HepG2 (cell line): ENCODE results near the gene C10orf67. TPM values are rescaled to one million over a fixed set of nuclear protein-coding genes. Genes with fewer than 3 reads are reported as not detected.

Experiments
- ATAC-seq: fragments of 200-7000 bp; cut with Tn5 transposase; 3 replicates; pipeline ENCODE4 v1.9.1; 2020; ENCODE audit warnings: mild to moderate bottlenecking, moderate library complexity
- BruUV-seq: library from RNA; stranded (reverse); fragments of 400-500 nt; replicated peaks from 2 replicates; lab custom pipeline; 2021; lab: Mats Ljungman, UMichigan
- CTCF ChIA-PET: fragments of 300-600 bp; formaldehyde crosslinking; extraction: SDS; loops from one replicate; lab custom pipeline; 2021; ENCODE audit warnings: low total read pairs, inconsistent platforms, low intra/inter-chr PET ratio; lab: Yijun Ruan, JAX
- POLR2A ChIA-PET: fragments of 350-600 bp; sonication (Branson Sonifier 250); formaldehyde crosslinking; loops from one replicate; lab custom pipeline; 2020; ENCODE audit warnings: antibody characterized with exemption, inconsistent platforms; lab: Yijun Ruan, JAX
- DNase-seq: peaks from one replicate; pipeline ENCODE4 v3.0.0-alpha.2; 2015; ENCODE audit warnings: low spot score
- FAIRE-seq: peaks from 3 replicates; lab custom pipeline; 2011; peaks lifted over from hg19 to GRCh38; lab: Jason Lieb, UNC
- H2AFZ ChIP-seq: one replicate; pipeline ENCODE4 v1.6.1; 2011; ENCODE audit warnings: low read length, inconsistent platforms
- H3K27ac ChIP-seq: fragments of 300-600 bp; 3 replicates; pipeline ENCODE4 v1.8.0; 2011; ENCODE audit warnings: mixed run types, mild to moderate bottlenecking, mixed read lengths, low read length, inconsistent platforms; ENCODE audit not compliant: insufficient read depth; ENCODE audit errors: extremely low read length
- H3K27me3 ChIP-seq, 2 experiments: fragments of 200-600 bp in 1 of 2; 2 replicates in 1 of 2; 3 replicates in 1 of 2; pipeline versions ENCODE4 v1.6.0 to v1.8.0; 2011; ENCODE audit warnings: low read length in 2 of 2, mild to moderate bottlenecking in 2 of 2, moderate library complexity in 2 of 2, inconsistent platforms in 1 of 2; ENCODE audit not compliant: insufficient read depth in 2 of 2, control insufficient read depth in 1 of 2
- H3K36me3 ChIP-seq, 2 experiments: fragments of 200-600 bp in 1 of 2; replicated peaks in 1 of 2; 2 replicates in 1 of 2; 3 replicates in 1 of 2; pipeline versions ENCODE4 v1.5.1 to v1.8.0; 2011; ENCODE audit warnings: low read length in 2 of 2, inconsistent platforms in 1 of 2; ENCODE audit not compliant: insufficient read depth in 2 of 2, control insufficient read depth in 1 of 2
- H3K4me1 ChIP-seq: 2 replicates; pipeline ENCODE4 v1.5.1; 2012; ENCODE audit warnings: low read length, inconsistent platforms; ENCODE audit not compliant: insufficient read depth
- H3K4me2 ChIP-seq: 2 replicates; pipeline ENCODE4 v1.6.0; 2011; ENCODE audit warnings: low read depth, low read length, inconsistent platforms
- H3K4me3 ChIP-seq, 3 experiments: fragments of 200-600 bp in 1 of 3; sonication (generic), shearing (Covaris generic) in 1 of 3; replicated peaks in 1 of 3; 2 replicates each; pipeline ENCODE4 v1.5.1; 2011 to 2016; ENCODE audit warnings: low read length in 3 of 3, inconsistent platforms in 2 of 3, low read depth in 2 of 3, mild to moderate bottlenecking in 2 of 3, control low read depth in 1 of 3, mixed read lengths in 1 of 3; ENCODE audit not compliant: insufficient read depth in 1 of 3
- H3K79me2 ChIP-seq: one replicate; pipeline ENCODE4 v1.6.1; 2011; ENCODE audit warnings: low read length, inconsistent platforms; ENCODE audit not compliant: insufficient read depth
- H3K9ac ChIP-seq: 2 replicates; pipeline ENCODE4 v1.6.0; 2011; ENCODE audit warnings: mild to moderate bottlenecking, low read depth, low read length, inconsistent platforms; ENCODE audit not compliant: insufficient read depth
- H3K9me3 ChIP-seq: 2 replicates; pipeline ENCODE4 v1.5.1; 2012; ENCODE audit warnings: mild to moderate bottlenecking, low read length
- H4K20me1 ChIP-seq: 2 replicates; pipeline ENCODE4 v1.6.0; 2011; ENCODE audit warnings: inconsistent platforms, mild to moderate bottlenecking, low read length, moderate library complexity; ENCODE audit not compliant: insufficient read depth
- ARHGAP35 ChIP-seq: sonication (generic); formaldehyde crosslinking; IDR thresholded peaks from 2 replicates; pipeline ENCODE4 v1.9.0; 2022; ENCODE audit warnings: mild to moderate bottlenecking, inconsistent platforms, moderate library complexity, missing genetic modification reagents, borderline replicate concordance
- ARID4A ChIP-seq: sonication (generic); formaldehyde crosslinking; IDR thresholded peaks from 2 replicates; pipeline ENCODE4 v1.5.0; 2020; ENCODE audit warnings: mild to moderate bottlenecking, missing genetic modification reagents, borderline replicate concordance
- BATF2 ChIP-seq: sonication (generic); formaldehyde crosslinking; IDR thresholded peaks from 2 replicates; pipeline ENCODE4 v1.8.0; 2022; ENCODE audit warnings: mild to moderate bottlenecking, missing genetic modification reagents, moderate library complexity
- KMT2B ChIP-seq: IDR thresholded peaks from 2 replicates; pipeline ENCODE4 v1.6.1; 2016; ENCODE audit warnings: missing genetic modification reagents, missing compliant biosample characterization
- MAFF ChIP-seq: IDR thresholded peaks from 2 replicates; pipeline ENCODE4 v1.6.1; 2011; ENCODE audit warnings: low read depth, low read length, improper control_type of control experiment
- MAFK ChIP-seq, 2 experiments: IDR thresholded peaks in 1 of 2; conservative IDR thresholded peaks in 1 of 2; 2 replicates each; pipeline ENCODE4 v1.6.1; 2011; ENCODE audit warnings: improper control_type of control experiment in 2 of 2, low read length in 2 of 2
- NCOA1 ChIP-seq: sonication (generic); formaldehyde crosslinking; IDR thresholded peaks from 2 replicates; pipeline ENCODE4 v1.9.0; 2021; ENCODE audit warnings: missing genetic modification reagents
- SRF ChIP-seq: IDR thresholded peaks from 2 replicates; pipeline ENCODE4 v1.6.1; 2011; ENCODE audit warnings: mild to moderate bottlenecking, low read depth, low read length, moderate library complexity
- XBP1 ChIP-seq: sonication (generic); formaldehyde crosslinking; IDR thresholded peaks from 2 replicates; pipeline ENCODE4 v1.5.0; 2020; ENCODE audit warnings: missing genetic modification reagents
- WGBS: methylation state at CpG from one replicate; pipeline ENCODE4 v1.1.6; 2017; ENCODE audit warnings: low lambda C conversion rate; 5-methylcytosine and 5-hydroxymethylcytosine counted together
- in situ Hi-C: cut with HindIII; loops from 2 replicates; pipeline ENCODE4 v1.10.0; 2017; ENCODE audit warnings: low pct_unique_long_range_greater_than_20kb; ENCODE audit not compliant: extremely low pct_ligation_motif_present
- intact Hi-C: fragments of 100-400 bp; cut with micrococcal nuclease; formaldehyde crosslinking; loops from one replicate; pipeline ENCODE4 v1.10.0; 2022; ENCODE audit not compliant: unreplicated experiment
- polyA plus RNA-seq, 8 experiments: library from polyadenylated mRNA; depleted of rRNA in 3 of 8; stranded (reverse) in 7 of 8; unstranded in 1 of 8; fragments of >200 nt; fragmentation: Illumina TruSeq in 4 of 8; extraction: Trizol in 4 of 8; gene quantifications; 2 replicates each; pipeline versions ENCODE4 v1.2.1 to v1.2.3, GENCODE V29; 2011 to 2016; ENCODE audit warnings: low read depth in 4 of 8, missing spikeins in 1 of 8, mixed read lengths in 1 of 8; ENCODE audit not compliant: insufficient read depth in 1 of 8
- total RNA-seq, 5 experiments: library from RNA; depleted of rRNA; stranded (reverse); fragments of >200 nt; fragmentation: Illumina TruSeq; extraction: Trizol; gene quantifications; 2 replicates each; pipeline ENCODE4 v1.2.3, GENCODE V29; 2016; ENCODE audit warnings: low read depth in 1 of 5

The C10orf67 gene
- total and polyA plus RNA-seq, 2 of the 13 experiments (the other 11 are each of a cell fraction or from before 2014, with no cell fraction given), result not detected

- no peaks in the 10 kb centered on the region for H4K20me1 ChIP-seq
- H3K9me3 ChIP-seq, result no peaks in the 10 kb centered on the region
- H3K4me1 ChIP-seq, result no peaks in the 10 kb centered on the region
- in situ Hi-C loops (no loop called here), intact Hi-C loops (no loop called here)
- peak; percentile 39 for TF ChIP-seq MAFF
- no peak for TF ChIP-seq KMT2B
- no peak for TF ChIP-seq XBP1 (CRISPR knock-in tag)
- no peak for TF ChIP-seq BATF2 (CRISPR knock-in tag)
- TF ChIP-seq MAFK (conservative IDR thresholded peaks at IDR 0.05 in 1 of 2, IDR thresholded peaks at IDR 0.05 in 1 of 2; ENCODE audit: low read length in 2 of 2), result peak in 1 of 2 experiments; percentile 56; a peak in 2 of 4 replicates
- CTCF ChIA-PET, result no interaction called here
- no peak overlapping the region for H3K27ac ChIP-seq
- no peaks in the 10 kb centered on the region for H3K27me3 ChIP-seq
- H2AFZ ChIP-seq, result no peak overlapping the region
- WGBS, result 4% methylated on average over 1 of the region's 1 CpG
- H3K79me2 ChIP-seq, result no peaks in the 10 kb centered on the region
- no TSS peak for BruUV-seq
- H3K4me3 ChIP-seq, result no peak overlapping the region
- H3K9ac ChIP-seq, result no peak overlapping the region
- FAIRE-seq (no peak), DNase-seq (no peak), ATAC-seq (no peak)
- no peak overlapping the region for H3K4me2 ChIP-seq
- POLR2A ChIA-PET, result no interaction called here
- no peaks in the 10 kb centered on the region for H3K36me3 ChIP-seq
Observed at GRCh38 chr10:23230582-23230981, 114.0 kb downstream of the C10orf67 start.

DNA sequence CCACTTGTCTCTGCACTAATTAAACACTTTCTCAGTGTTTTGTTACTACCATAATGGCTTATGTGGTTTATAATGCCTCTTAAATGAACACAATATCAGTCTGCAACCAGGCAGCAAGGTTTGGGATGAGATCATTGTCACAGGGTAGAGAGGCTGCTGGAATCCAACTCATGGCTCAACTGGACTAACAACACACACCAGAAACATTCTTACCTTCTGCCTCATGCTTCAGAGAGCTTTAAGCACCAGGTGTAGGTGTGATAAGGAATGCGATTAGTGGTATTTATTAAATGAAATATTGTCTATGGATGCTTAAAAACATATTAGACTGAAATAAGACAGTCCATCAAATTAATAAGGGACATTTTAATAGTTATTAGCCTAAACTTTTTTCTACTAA, 127.1 kb downstream of the C10orf67 start:
- no peak for DNase-seq
- CTCF ChIA-PET, result no interaction called here
- FAIRE-seq, result no peak
- 52% methylated on average over 1 of the region's 1 CpG for WGBS
- no peaks in the 10 kb centered on the region for H3K27me3 ChIP-seq
- no peaks in the 10 kb centered on the region for H3K9me3 ChIP-seq
- no peak overlapping the region for H3K4me3 ChIP-seq
- POLR2A ChIA-PET, result no interaction called here
- H3K36me3 ChIP-seq, result no peaks in the 10 kb centered on the region
- H3K4me1 ChIP-seq, result no peaks in the 10 kb centered on the region
- no peak overlapping the region for H3K4me2 ChIP-seq
- H3K79me2 ChIP-seq, result no peaks in the 10 kb centered on the region
- H3K9ac ChIP-seq, result no peak overlapping the region
- BruUV-seq, result no TSS peak
- intact Hi-C loops, result no loop called here
- no peak for ATAC-seq
- no peak overlapping the region for H2AFZ ChIP-seq
- H4K20me1 ChIP-seq, result no peaks in the 10 kb centered on the region
- in situ Hi-C loops, result no loop called here
- no peak overlapping the region for H3K27ac ChIP-seq
- no peak for TF ChIP-seq ARHGAP35 (CRISPR knock-in tag)
- no peak for TF ChIP-seq SRF
- no peak for TF ChIP-seq ARID4A
- TF ChIP-seq NCOA1 (CRISPR knock-in tag), result no peak
